ENCODE measurements around the gene NCKAP5.

The NCKAP5 gene

DNA sequence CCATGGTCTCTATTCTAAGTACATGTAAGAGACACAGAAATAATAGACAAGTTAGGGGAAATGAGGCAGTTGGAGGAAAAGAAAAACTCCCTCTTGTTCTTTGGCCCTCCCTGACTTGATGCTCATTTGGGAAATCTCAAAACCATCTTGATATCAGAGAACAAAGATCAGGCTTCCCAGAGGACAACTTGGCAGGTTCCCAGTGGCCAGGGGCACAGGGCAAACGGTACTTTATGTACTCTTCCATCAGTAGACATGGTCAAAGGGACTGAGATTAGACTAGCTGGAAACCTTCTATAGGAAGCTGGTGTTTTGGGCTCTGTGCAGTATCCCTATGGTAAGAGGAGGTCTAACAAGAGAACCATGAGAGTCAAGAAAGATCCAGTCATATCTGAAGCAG is 56.6 kb downstream of the NCKAP5 start:
- no peak overlapping the region for H3K4me3 ChIP-seq (ENCODE audit: low read depth, low read length)
- TF ChIP-seq, protein P1, sequence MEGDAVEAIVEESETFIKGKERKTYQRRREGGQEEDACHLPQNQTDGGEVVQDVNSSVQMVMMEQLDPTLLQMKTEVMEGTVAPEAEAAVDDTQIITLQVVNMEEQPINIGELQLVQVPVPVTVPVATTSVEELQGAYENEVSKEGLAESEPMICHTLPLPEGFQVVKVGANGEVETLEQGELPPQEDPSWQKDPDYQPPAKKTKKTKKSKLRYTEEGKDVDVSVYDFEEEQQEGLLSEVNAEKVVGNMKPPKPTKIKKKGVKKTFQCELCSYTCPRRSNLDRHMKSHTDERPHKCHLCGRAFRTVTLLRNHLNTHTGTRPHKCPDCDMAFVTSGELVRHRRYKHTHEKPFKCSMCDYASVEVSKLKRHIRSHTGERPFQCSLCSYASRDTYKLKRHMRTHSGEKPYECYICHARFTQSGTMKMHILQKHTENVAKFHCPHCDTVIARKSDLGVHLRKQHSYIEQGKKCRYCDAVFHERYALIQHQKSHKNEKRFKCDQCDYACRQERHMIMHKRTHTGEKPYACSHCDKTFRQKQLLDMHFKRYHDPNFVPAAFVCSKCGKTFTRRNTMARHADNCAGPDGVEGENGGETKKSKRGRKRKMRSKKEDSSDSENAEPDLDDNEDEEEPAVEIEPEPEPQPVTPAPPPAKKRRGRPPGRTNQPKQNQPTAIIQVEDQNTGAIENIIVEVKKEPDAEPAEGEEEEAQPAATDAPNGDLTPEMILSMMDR (IDR thresholded peaks at IDR 0.05; ENCODE audit: control insufficient read depth, extremely low read depth, insufficient read depth): no peak
- DNase-seq (ENCODE audit: low read depth): no peak

DNA sequence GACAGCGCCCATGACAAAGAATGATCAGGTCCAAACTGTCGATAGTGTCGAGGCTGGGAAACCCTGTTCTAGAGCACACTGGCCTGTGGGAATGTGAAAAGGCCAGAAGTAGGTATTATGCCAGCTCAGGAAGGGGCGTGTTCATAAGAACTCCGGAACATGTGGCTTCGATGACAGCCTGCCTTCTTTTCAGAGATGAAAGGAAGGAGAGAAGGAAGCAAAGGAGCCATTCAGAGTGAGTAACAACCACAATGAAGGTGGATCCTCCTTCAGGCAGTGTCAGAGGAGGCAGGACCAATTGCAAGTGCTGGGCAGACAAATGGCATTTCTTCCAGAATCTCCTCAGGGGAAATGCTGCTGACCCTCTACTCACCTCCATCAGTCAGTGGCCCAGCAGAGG is 58.5 kb downstream of the NCKAP5 start:
- DNase-seq (ENCODE audit: low read depth): no peak
- TF ChIP-seq, protein P1 (IDR thresholded peaks at IDR 0.05; ENCODE audit: control insufficient read depth, extremely low read depth, insufficient read depth): no peak
- no peak overlapping the region for H3K4me3 ChIP-seq (ENCODE audit: low read depth, low read length)

DNA sequence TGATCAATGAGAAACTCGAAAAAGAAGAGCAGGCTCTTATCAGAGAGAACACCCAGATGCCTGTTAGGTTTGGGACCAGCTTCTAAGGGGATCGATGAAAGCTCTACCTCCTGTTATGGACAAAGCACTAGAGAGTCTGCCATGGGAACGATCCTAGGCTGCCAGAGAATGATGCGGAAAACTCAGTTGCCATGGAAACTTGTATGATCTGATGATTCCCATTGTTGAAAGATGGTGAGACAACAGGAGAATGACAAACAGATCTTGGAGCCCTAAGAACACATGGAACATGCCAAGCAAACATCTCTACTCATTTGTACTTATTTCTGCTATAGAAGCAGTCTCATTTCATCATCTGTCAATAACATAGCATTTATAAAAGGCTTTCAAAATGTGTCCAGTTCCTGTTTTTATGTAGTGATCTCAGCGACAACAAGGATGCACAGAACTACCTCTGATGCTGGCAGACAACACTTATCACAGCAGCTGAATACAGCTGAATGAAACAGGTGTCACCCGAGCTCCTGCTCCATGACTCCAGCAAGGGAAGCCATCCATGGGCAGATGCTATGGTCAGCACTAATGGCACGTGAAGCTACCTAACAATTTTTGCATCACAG is 59.6 kb downstream of the NCKAP5 start:
- DNase-seq (ENCODE audit: low read depth): no peak
- H3K4me3 ChIP-seq (ENCODE audit: low read depth, low read length): no peak overlapping the region
- TF ChIP-seq, protein P1 (IDR thresholded peaks at IDR 0.05; ENCODE audit: control insufficient read depth, extremely low read depth, insufficient read depth): no peak

DNA sequence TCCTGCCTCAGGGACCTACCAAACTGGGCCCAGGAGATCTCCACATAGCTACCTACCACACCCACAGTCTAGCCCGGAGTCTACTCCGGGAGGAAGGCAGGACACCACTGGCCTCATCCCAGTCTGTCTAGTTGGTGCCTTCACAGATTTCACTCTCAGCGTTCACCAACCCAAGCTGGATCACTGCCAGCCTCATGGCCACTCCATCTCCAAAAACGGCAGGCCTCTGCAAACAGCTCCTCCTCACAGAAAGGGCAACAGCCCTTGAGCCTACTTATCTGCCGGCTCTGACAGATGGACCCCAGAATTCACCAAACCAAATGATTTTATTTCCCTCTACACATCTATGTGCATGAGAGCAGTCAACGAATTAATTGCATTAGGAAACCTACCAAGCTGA is 61.3 kb downstream of the NCKAP5 start:
- TF ChIP-seq, protein P1 (IDR thresholded peaks at IDR 0.05; ENCODE audit: control insufficient read depth, extremely low read depth, insufficient read depth): no peak
- no peak for DNase-seq (ENCODE audit: low read depth)
- no peak overlapping the region for H3K4me3 ChIP-seq (ENCODE audit: low read depth, low read length)

DNA sequence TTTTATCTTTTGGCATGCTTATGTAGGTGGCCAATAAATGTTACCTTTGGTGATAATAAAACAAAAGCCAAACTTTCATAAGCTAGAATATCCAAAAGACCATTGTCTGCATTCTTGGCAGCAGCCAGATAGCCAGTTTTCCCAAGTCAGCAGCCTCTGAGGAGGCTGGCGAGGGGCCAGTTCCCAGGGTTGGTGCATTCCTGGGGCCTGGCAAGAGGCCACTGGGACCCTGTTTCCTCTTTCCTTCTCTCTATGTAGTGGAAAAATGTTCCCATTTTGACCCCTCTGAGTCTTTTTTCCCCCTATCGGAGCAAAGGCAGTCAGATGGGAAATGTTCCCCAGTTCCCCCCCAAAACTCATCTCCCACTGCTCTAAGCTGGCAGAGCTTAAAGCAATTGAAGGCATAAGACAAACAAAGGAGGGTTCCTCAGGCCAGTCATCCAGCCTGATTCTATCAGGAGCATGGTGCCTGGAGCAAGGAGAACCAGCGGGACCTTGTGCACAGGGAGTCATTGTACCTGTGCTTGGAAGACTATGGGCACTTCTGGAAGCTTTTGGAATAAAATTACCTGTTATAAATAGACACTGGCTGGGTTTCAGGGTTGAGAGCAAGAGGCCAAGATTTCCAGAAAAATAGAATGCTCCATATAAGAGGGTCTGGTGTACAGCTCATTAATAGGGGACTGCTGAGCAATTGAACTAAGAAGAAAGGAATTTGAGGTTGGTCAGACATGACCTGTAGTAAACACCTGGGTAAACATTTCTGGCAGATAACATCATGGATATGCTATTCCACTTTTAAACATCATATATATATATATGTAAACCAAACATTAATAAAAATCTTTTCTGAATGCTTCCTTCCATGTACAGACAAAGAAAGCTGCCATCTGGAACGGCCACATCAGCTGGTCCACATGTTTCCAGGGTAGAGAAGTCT is 63.4 kb downstream of the NCKAP5 start:
- TF ChIP-seq, protein P1 (IDR thresholded peaks at IDR 0.05; ENCODE audit: control insufficient read depth, extremely low read depth, insufficient read depth): no peak
- no peak overlapping the region for H3K4me3 ChIP-seq (ENCODE audit: low read depth, low read length)
- peak; percentile 84 for DNase-seq (ENCODE audit: low read depth)

DNA sequence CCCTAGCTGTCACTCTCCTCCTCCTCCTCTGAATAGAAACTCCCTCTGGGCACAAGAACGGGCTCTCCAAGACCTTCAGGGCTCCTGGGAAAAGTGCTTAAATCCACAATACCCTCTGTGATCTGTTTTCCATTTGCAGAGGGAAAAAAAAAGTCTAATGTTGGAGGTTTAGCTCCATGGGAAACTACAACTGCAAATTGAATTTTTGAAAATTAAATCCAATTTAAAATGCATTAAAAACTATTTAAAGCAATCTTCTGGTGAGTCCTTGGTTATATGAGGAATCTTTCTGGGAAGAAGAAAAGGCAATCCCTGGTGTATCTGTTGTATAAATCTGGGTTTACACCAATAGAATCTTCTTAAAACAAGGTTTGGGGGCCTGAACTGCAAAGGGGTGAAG is 64.3 kb downstream of the NCKAP5 start:
- H3K4me3 ChIP-seq (ENCODE audit: low read depth, low read length): no peak overlapping the region
- TF ChIP-seq, protein P1 (IDR thresholded peaks at IDR 0.05; ENCODE audit: control insufficient read depth, extremely low read depth, insufficient read depth): no peak
- no peak for DNase-seq (ENCODE audit: low read depth)

Measured in LNCaP clone FGC (cell line).